Neuronal stem cell (in vitro differentiated cells): ENCODE measurements around the gene VIT.

Experiments
- DNase-seq: peaks from one replicate; pipeline ENCODE4 v3.0.0-alpha.2; 2013; ENCODE audit warnings: low spot score
- H2AFZ ChIP-seq: one replicate; pipeline ENCODE4 v1.6.1; 2013; ENCODE audit warnings: mild to moderate bottlenecking, low read length, inconsistent platforms
- H2AK5ac ChIP-seq: 2 replicates; pipeline ENCODE4 v1.6.1; 2013; ENCODE audit warnings: low read depth, mild to moderate bottlenecking, inconsistent platforms, low read length, moderate library complexity, mixed read lengths
- H2BK120ac ChIP-seq: 2 replicates; pipeline ENCODE4 v1.6.1; 2013; ENCODE audit warnings: low read depth, mild to moderate bottlenecking, inconsistent platforms, low read length, moderate library complexity, mixed read lengths
- H2BK12ac ChIP-seq: one replicate; pipeline ENCODE4 v1.6.1; 2013; ENCODE audit warnings: low read length, inconsistent platforms
- H2BK15ac ChIP-seq: 2 replicates; pipeline ENCODE4 v1.6.1; 2013; ENCODE audit warnings: mild to moderate bottlenecking, low read length, inconsistent platforms, mixed read lengths
- H2BK5ac ChIP-seq: one replicate; pipeline ENCODE4 v1.6.1; 2013; ENCODE audit warnings: inconsistent platforms, mild to moderate bottlenecking, low read length, moderate library complexity
- H3K14ac ChIP-seq: one replicate; pipeline ENCODE4 v1.6.1; 2013; ENCODE audit warnings: low read length, inconsistent platforms
- H3K18ac ChIP-seq: 2 replicates; pipeline ENCODE4 v1.6.1; 2013; ENCODE audit warnings: low read length, inconsistent platforms
- H3K23ac ChIP-seq: 2 replicates; pipeline ENCODE4 v1.6.1; 2013; ENCODE audit warnings: low read depth, mild to moderate bottlenecking, mixed read lengths, low read length, inconsistent platforms; ENCODE audit not compliant: poor library complexity
- H3K27ac ChIP-seq: replicated peaks from 3 replicates; pipeline ENCODE4 v1.5.1; 2013; ENCODE audit warnings: low read length, inconsistent platforms
- H3K27me3 ChIP-seq, 3 experiments: 2 replicates each; pipeline ENCODE4 v1.6.1; 2013; ENCODE audit warnings: low read length in 3 of 3, mild to moderate bottlenecking in 2 of 3, inconsistent platforms in 1 of 3, low read depth in 1 of 3, mixed read lengths in 1 of 3, moderate library complexity in 1 of 3; ENCODE audit not compliant: control insufficient read depth in 3 of 3, insufficient read depth in 3 of 3
- H3K36me3 ChIP-seq, 2 donors: replicated peaks in 1 of 2; 2 replicates each; pipeline ENCODE4 v1.6.1; 2013; ENCODE audit warnings: low read length in 2 of 2; ENCODE audit not compliant: control insufficient read depth in 2 of 2, insufficient read depth in 2 of 2
- H3K4ac ChIP-seq: 2 replicates; pipeline ENCODE4 v1.6.1; 2013; ENCODE audit warnings: inconsistent platforms, mild to moderate bottlenecking, low read length, moderate library complexity
- H3K4me1 ChIP-seq, 2 donors: 1 replicate in 1 of 2; 2 replicates in 1 of 2; pipeline ENCODE4 v1.6.1; 2013; ENCODE audit warnings: low read length in 2 of 2, low read depth in 1 of 2; ENCODE audit not compliant: control insufficient read depth in 2 of 2, insufficient read depth in 1 of 2
- H3K4me2 ChIP-seq: one replicate; pipeline ENCODE4 v1.6.1; 2013; ENCODE audit warnings: mild to moderate bottlenecking, low read length, inconsistent platforms; ENCODE audit not compliant: insufficient read depth, poor library complexity, severe bottlenecking
- H3K4me3 ChIP-seq, 2 donors: 2 replicates each; pipeline ENCODE4 v1.5.1; 2013; ENCODE audit warnings: low read length in 2 of 2, mild to moderate bottlenecking in 2 of 2, inconsistent platforms in 1 of 2, moderate library complexity in 1 of 2
- H3K79me1 ChIP-seq: one replicate; pipeline ENCODE4 v1.6.1; 2013; ENCODE audit warnings: low read depth, mild to moderate bottlenecking, inconsistent platforms, low read length, moderate library complexity
- H3K9ac ChIP-seq: one replicate; pipeline ENCODE4 v1.6.1; 2013; ENCODE audit warnings: mild to moderate bottlenecking, low read depth, low read length, inconsistent platforms; ENCODE audit not compliant: poor library complexity
- H3K9me3 ChIP-seq, 2 donors: replicated peaks in 1 of 2; 2 replicates each; pipeline versions ENCODE3 to v1.6.1; 2013; ENCODE audit warnings: low read length in 2 of 2, mild to moderate bottlenecking in 2 of 2, inconsistent platforms in 1 of 2, low read depth in 1 of 2, mixed read lengths in 1 of 2, moderate library complexity in 1 of 2; ENCODE audit not compliant: control insufficient read depth in 2 of 2, insufficient read depth in 1 of 2
- H4K8ac ChIP-seq: one replicate; pipeline ENCODE4 v1.6.1; 2013; ENCODE audit warnings: low read depth, mild to moderate bottlenecking, inconsistent platforms, low read length, moderate library complexity
- H4K91ac ChIP-seq: one replicate; pipeline ENCODE4 v1.6.1; 2013; ENCODE audit warnings: low read length, low read depth, mild to moderate bottlenecking, inconsistent platforms; ENCODE audit not compliant: poor library complexity
- WGBS, 2 donors: extraction: QIAGEN DNeasy Blood & Tissue Kit; methylation state at CpG; one replicate each; pipeline ENCODE4 v1.1.7; 2013; ENCODE audit warnings: missing lambda C conversion rate in 2 of 2, mixed read lengths in 1 of 2; ENCODE audit not compliant: insufficient read length in 2 of 2, insufficient replicate concordance in 1 of 2; ENCODE audit errors: extremely low coverage in 2 of 2; 5-methylcytosine and 5-hydroxymethylcytosine counted together

The VIT gene

DNA sequence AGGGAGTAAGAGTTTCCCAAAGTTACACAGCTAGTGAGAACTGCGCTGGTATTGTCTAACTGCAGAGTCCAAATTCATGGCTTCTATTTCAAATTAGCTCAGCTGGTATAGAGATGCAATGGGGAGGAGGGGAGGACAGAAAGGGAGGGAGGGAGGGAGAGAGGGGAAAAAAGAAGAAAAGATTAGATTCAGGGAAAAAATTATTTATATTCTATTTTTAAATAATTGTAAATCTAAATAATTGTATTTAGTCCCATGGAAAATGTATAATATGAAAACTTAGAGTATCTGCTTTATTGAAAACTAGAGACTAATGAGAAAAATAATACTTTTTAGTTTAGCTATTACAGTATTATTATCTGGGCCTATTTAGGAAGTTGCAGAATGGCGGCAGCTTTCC, 37.3 kb upstream of the VIT start:
- DNase-seq: no peak
- no peak overlapping the region for H2BK120ac ChIP-seq
- H3K4me3 ChIP-seq: no peak overlapping the region
- H3K14ac ChIP-seq: no peak overlapping the region
- no peak overlapping the region for H3K27ac ChIP-seq
- no peak overlapping the region for H3K4me2 ChIP-seq
- H3K4me1 ChIP-seq: peaks cover 0 to 1% of the 10 kb centered on the region in 2 donors
- H2AK5ac ChIP-seq: no peak overlapping the region
- H2BK5ac ChIP-seq: no peak overlapping the region
- no peaks in the 10 kb centered on the region for H3K79me1 ChIP-seq
- WGBS, 2 donors: no CpG with 5 or more reads among the region's 2 CpGs
- no peaks in the 10 kb centered on the region for H3K9me3 ChIP-seq
- H3K18ac ChIP-seq: no peak overlapping the region
- no peak overlapping the region for H4K91ac ChIP-seq
- H4K8ac ChIP-seq: no peak overlapping the region
- no peak overlapping the region for H2BK12ac ChIP-seq
- no peaks in the 10 kb centered on the region for H3K27me3 ChIP-seq
- no peak overlapping the region for H3K23ac ChIP-seq
- no peaks in the 10 kb centered on the region for H3K36me3 ChIP-seq
- H2BK15ac ChIP-seq: no peak overlapping the region
- H3K4ac ChIP-seq: no peak overlapping the region
- no peak overlapping the region for H2AFZ ChIP-seq
- H3K9ac ChIP-seq: no peak overlapping the region

DNA sequence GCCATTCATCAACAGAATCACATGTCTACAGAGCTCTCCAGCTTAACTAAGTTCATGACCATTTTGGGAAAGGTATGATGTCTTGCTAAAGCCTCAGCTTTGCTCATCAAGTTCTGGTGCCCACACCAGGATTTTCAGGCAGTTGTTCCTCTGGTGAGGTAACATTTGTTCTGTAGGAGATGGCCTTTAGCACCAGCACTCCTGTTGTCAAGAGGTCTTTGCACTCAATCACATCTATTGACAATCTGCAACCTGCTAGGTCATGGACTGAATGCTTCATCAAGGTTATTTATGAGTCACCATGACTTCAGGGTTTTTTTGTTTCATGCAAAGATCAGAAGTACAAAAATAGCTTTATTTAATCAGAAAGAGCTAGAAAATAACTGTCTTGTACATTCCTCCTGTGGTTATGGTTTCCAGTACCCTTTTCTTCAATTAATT, 36.6 kb upstream of the VIT start:
- H3K79me1 ChIP-seq: no peaks in the 10 kb centered on the region
- H2BK120ac ChIP-seq: no peak overlapping the region
- no peak overlapping the region for H3K4me3 ChIP-seq
- no peak overlapping the region for H3K14ac ChIP-seq
- H3K27ac ChIP-seq: no peak overlapping the region
- H2BK12ac ChIP-seq: no peak overlapping the region
- no peak overlapping the region for H3K18ac ChIP-seq
- peaks cover 0 to 1% of the 10 kb centered on the region in 2 donors for H3K4me1 ChIP-seq
- no peak for DNase-seq
- no peaks in the 10 kb centered on the region for H3K27me3 ChIP-seq
- no peaks in the 10 kb centered on the region for H3K9me3 ChIP-seq
- no peak overlapping the region for H2AK5ac ChIP-seq
- H2BK5ac ChIP-seq: no peak overlapping the region
- no peak overlapping the region for H3K9ac ChIP-seq
- H4K8ac ChIP-seq: no peak overlapping the region
- no peak overlapping the region for H4K91ac ChIP-seq
- H3K4ac ChIP-seq: no peak overlapping the region
- no peak overlapping the region for H3K4me2 ChIP-seq
- no peak overlapping the region for H2AFZ ChIP-seq
- no peaks in the 10 kb centered on the region for H3K36me3 ChIP-seq
- no peak overlapping the region for H2BK15ac ChIP-seq
- no peak overlapping the region for H3K23ac ChIP-seq

DNA sequence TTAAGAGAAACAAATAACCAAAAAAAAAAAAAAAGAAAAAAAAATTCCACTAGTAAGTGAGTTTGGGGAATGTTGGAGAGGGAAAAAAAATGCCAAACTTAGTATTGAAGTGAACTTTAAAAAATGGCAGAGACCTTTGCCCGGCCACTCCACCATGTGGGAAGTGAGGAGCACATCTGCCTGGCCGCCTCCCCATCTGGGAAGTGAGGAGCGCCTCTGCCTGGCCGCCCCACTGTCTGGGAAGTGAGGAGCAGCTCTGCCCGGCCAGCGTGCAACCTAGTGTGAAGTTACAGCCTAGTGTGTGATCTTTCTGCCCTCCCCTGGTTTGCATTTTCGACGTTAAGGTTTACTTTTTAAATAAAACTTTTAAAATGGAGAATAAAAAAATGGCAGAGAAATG, 33.9 kb upstream of the VIT start:
- no peak overlapping the region for H4K8ac ChIP-seq
- no peak overlapping the region for H3K9ac ChIP-seq
- no peaks in the 10 kb centered on the region for H3K79me1 ChIP-seq
- H2BK15ac ChIP-seq: no peak overlapping the region
- H3K4ac ChIP-seq: no peak overlapping the region
- no peak overlapping the region for H3K27ac ChIP-seq
- H3K36me3 ChIP-seq: no peaks in the 10 kb centered on the region
- H3K14ac ChIP-seq: no peak overlapping the region
- no peak overlapping the region for H2BK120ac ChIP-seq
- no peak overlapping the region for H3K4me3 ChIP-seq
- H3K27me3 ChIP-seq: no peaks in the 10 kb centered on the region
- DNase-seq: no peak
- H3K4me1 ChIP-seq: peaks cover 0 to 2% of the 10 kb centered on the region in 2 donors
- H2BK5ac ChIP-seq: no peak overlapping the region
- no peak overlapping the region for H2AFZ ChIP-seq
- no CpG with 5 or more reads among the region's 8 CpGs for WGBS, 2 donors
- H2BK12ac ChIP-seq: no peak overlapping the region
- no peak overlapping the region for H3K18ac ChIP-seq
- no peak overlapping the region for H3K4me2 ChIP-seq
- H3K9me3 ChIP-seq: no peaks in the 10 kb centered on the region
- H3K23ac ChIP-seq: no peak overlapping the region
- no peak overlapping the region for H4K91ac ChIP-seq
- H2AK5ac ChIP-seq: no peak overlapping the region

DNA sequence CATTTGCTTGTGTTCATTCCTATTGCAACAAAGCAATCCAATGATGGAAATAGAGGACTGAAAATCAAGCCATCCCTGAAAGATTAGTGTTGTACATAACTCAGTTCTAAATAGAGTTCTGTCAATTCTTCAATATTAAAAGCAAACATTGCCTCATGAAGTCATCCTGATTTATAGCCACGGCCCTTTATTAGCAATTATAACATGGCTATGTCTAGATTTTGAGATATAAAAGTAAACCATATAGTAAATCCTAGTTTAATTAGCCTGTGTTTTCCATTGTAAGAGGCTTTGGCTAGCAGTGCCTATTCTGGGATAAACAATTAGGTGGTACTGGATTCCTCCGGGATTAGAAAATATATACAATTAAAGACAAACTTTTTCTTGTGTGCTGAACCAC, 33.2 kb upstream of the VIT start:
- no peak overlapping the region for H2BK120ac ChIP-seq
- no peak overlapping the region for H2BK12ac ChIP-seq
- no peaks in the 10 kb centered on the region for H3K9me3 ChIP-seq
- no peak overlapping the region for H3K23ac ChIP-seq
- no peak overlapping the region for H3K4me2 ChIP-seq
- H2AFZ ChIP-seq: no peak overlapping the region
- no peak overlapping the region for H3K4ac ChIP-seq
- no peak overlapping the region for H2BK15ac ChIP-seq
- no peak overlapping the region for H3K4me3 ChIP-seq
- H3K18ac ChIP-seq: no peak overlapping the region
- no peaks in the 10 kb centered on the region for H3K79me1 ChIP-seq
- H4K8ac ChIP-seq: no peak overlapping the region
- H3K27ac ChIP-seq: no peak overlapping the region
- no peak overlapping the region for H2AK5ac ChIP-seq
- WGBS, 2 donors: no CpG with 5 or more reads among the region's 2 CpGs
- DNase-seq: no peak
- no peak overlapping the region for H4K91ac ChIP-seq
- no peak overlapping the region for H3K9ac ChIP-seq
- H3K4me1 ChIP-seq: peaks cover 0 to 3% of the 10 kb centered on the region in 2 donors
- no peak overlapping the region for H2BK5ac ChIP-seq
- H3K27me3 ChIP-seq: no peaks in the 10 kb centered on the region
- H3K14ac ChIP-seq: no peak overlapping the region
- no peaks in the 10 kb centered on the region for H3K36me3 ChIP-seq
